Endothelial cell of umbilical vein (primary cell): ENCODE data around the gene ATP5PB. TPM values are rescaled to one million over a fixed set of nuclear protein-coding genes. Genes with fewer than 3 reads are reported as not detected.

ENCODE experiments used
- BruUV-seq: library from RNA; stranded (reverse); fragments of 400-500 nt; replicated peaks from 2 replicates; lab custom pipeline; 2021; lab: Mats Ljungman, UMichigan
- CTCF ChIA-PET: fragments of 300-600, 350-600 bp; sonication (Branson Sonifier 250); formaldehyde crosslinking; loops from one replicate; lab custom pipeline; 2021; ENCODE audit warnings: antibody characterized with exemption, inconsistent platforms; lab: Charles Lee
- POLR2A ChIA-PET: fragments of 300-600, 350-600 bp; sonication (Branson Sonifier 250); formaldehyde crosslinking; loops from one replicate; lab custom pipeline; 2021; ENCODE audit warnings: antibody characterized with exemption, inconsistent platforms; lab: Charles Lee
- DNase-seq: peaks from one replicate; pipeline ENCODE4 v3.0.0-alpha.2; 2011; ENCODE audit warnings: low read depth, low spot score
- FAIRE-seq: peaks from 2 replicates; lab custom pipeline; 2011; peaks lifted over from hg19 to GRCh38; lab: Jason Lieb, UNC
- H2AFZ ChIP-seq: 2 replicates; pipeline ENCODE4 v1.6.0; 2012; ENCODE audit warnings: low read depth, low read length, control low read depth, inconsistent platforms
- H3K27ac ChIP-seq: 2 replicates; pipeline ENCODE4 v1.5.1; 2011; ENCODE audit warnings: low read depth, mild to moderate bottlenecking, control low read depth, low read length, moderate library complexity; ENCODE audit not compliant: insufficient read depth
- H3K27me3 ChIP-seq, 2 experiments: 2 replicates each; pipeline versions ENCODE4 v1.6.0 to v1.6.1; 2011; ENCODE audit warnings: low read length in 2 of 2, mixed read lengths in 1 of 2; ENCODE audit not compliant: control insufficient read depth in 2 of 2, insufficient read depth in 2 of 2
- H3K36me3 ChIP-seq, 2 experiments: 2 replicates in 1 of 2; 3 replicates in 1 of 2; pipeline ENCODE4 v1.5.1; 2011; ENCODE audit warnings: low read length in 2 of 2, mild to moderate bottlenecking in 1 of 2, moderate library complexity in 1 of 2; ENCODE audit not compliant: control insufficient read depth in 2 of 2, insufficient read depth in 2 of 2; ENCODE audit errors: extremely low read depth in 1 of 2
- H3K4me1 ChIP-seq: 3 replicates; pipeline ENCODE4 v1.5.1; 2011; ENCODE audit warnings: mild to moderate bottlenecking, low read length; ENCODE audit not compliant: control insufficient read depth, insufficient read depth; ENCODE audit errors: extremely low read depth
- H3K4me2 ChIP-seq: 2 replicates; pipeline ENCODE4 v1.6.1; 2011; ENCODE audit warnings: low read length, control low read depth, mixed read lengths; ENCODE audit not compliant: insufficient read depth
- H3K4me3 ChIP-seq, 3 experiments: fragments of 200-600 bp in 1 of 3; sonication (generic), shearing (Covaris generic) in 1 of 3; replicated peaks in 1 of 3; 2 replicates each; pipeline ENCODE4 v1.5.1; 2011 to 2016; ENCODE audit warnings: control low read depth in 3 of 3, low read length in 3 of 3, mild to moderate bottlenecking in 2 of 3, inconsistent platforms in 1 of 3, low read depth in 1 of 3, moderate library complexity in 1 of 3; ENCODE audit not compliant: insufficient read depth in 1 of 3
- H3K79me2 ChIP-seq: 2 replicates; pipeline ENCODE4 v1.6.0; 2012; ENCODE audit warnings: low read length, inconsistent platforms; ENCODE audit not compliant: control insufficient read depth, insufficient read depth
- H3K9ac ChIP-seq: replicated peaks from 2 replicates; pipeline ENCODE3; 2011; ENCODE audit warnings: low read length, control low read depth; ENCODE audit not compliant: insufficient read depth; ENCODE audit errors: extremely low read depth
- H3K9me1 ChIP-seq: replicated peaks from 3 replicates; pipeline ENCODE4 v1.6.0; 2011; ENCODE audit warnings: mild to moderate bottlenecking, low read length; ENCODE audit not compliant: control insufficient read depth, insufficient read depth; ENCODE audit errors: extremely low read depth
- H3K9me3 ChIP-seq: replicated peaks from 2 replicates; pipeline ENCODE4 v1.5.1; 2012; ENCODE audit warnings: low read length, inconsistent platforms; ENCODE audit not compliant: control insufficient read depth, insufficient read depth
- H4K20me1 ChIP-seq: replicated peaks from 2 replicates; pipeline ENCODE3; 2011; ENCODE audit warnings: mild to moderate bottlenecking, low read length; ENCODE audit not compliant: control insufficient read depth, insufficient read depth; ENCODE audit errors: extremely low read depth
- CTCF ChIP-seq, 2 donors: IDR thresholded peaks; 1 replicate in 1 of 2; 2 replicates in 1 of 2; pipeline ENCODE4 v1.5.1; 2011; ENCODE audit warnings: low read length in 2 of 2, mild to moderate bottlenecking in 2 of 2, moderate library complexity in 2 of 2, control low read depth in 1 of 2, inconsistent platforms in 1 of 2, low read depth in 1 of 2; ENCODE audit not compliant: insufficient read depth in 1 of 2; ENCODE audit errors: extremely low read depth in 1 of 2
- EZH2 ChIP-seq: IDR thresholded peaks from 2 replicates; pipeline ENCODE4 v1.6.1; 2012; ENCODE audit warnings: borderline replicate concordance, low read depth, mild to moderate bottlenecking, moderate library complexity, low read length, inconsistent platforms; ENCODE audit not compliant: severe bottlenecking
- FOS ChIP-seq: IDR thresholded peaks from 2 replicates; pipeline ENCODE4 v1.6.1; 2011; ENCODE audit warnings: mild to moderate bottlenecking, low read length, moderate library complexity, borderline replicate concordance; ENCODE audit not compliant: insufficient read depth
- GATA2 ChIP-seq: IDR thresholded peaks from 2 replicates; pipeline ENCODE4 v1.7.0; 2011; ENCODE audit warnings: low read depth, mild to moderate bottlenecking, moderate library complexity, mixed read lengths, low read length; ENCODE audit not compliant: insufficient read length, insufficient read depth
- JUN ChIP-seq: IDR thresholded peaks from 2 replicates; pipeline ENCODE4 v1.6.1; 2011; ENCODE audit warnings: borderline replicate concordance, low read depth; ENCODE audit not compliant: insufficient read length, insufficient read depth
- MAX ChIP-seq: IDR thresholded peaks from 2 replicates; pipeline ENCODE4 v1.6.1; 2011; ENCODE audit not compliant: insufficient read depth, insufficient read length
- MYC ChIP-seq: IDR thresholded peaks from one replicate; pipeline ENCODE4 v1.6.1; 2011; ENCODE audit warnings: mild to moderate bottlenecking, low read depth, low read length
- POLR2A ChIP-seq: IDR thresholded peaks from 2 replicates; pipeline ENCODE4 v1.6.1; 2012; ENCODE audit warnings: low read depth, mild to moderate bottlenecking, control low read depth, low read length
- POLR2AphosphoS5 ChIP-seq: IDR thresholded peaks from 2 replicates; pipeline ENCODE4 v1.6.1; 2012; ENCODE audit warnings: low read depth, mild to moderate bottlenecking, control low read depth, low read length, moderate library complexity; ENCODE audit not compliant: insufficient read depth
- dilution Hi-C: fragments of 300-500 bp; cut with MboI; formaldehyde crosslinking; loops from one replicate; pipeline ENCODE4 v1.15.0; 2019; ENCODE audit warnings: low sequenced_read_pairs; ENCODE audit not compliant: extremely low pct_ligation_motif_present
- intact Hi-C: fragments of 100-400 bp; cut with micrococcal nuclease; formaldehyde crosslinking; loops from one replicate; pipeline ENCODE4 v1.10.0; 2022
- polyA plus RNA-seq, 4 experiments: library from polyadenylated mRNA; depleted of rRNA in 3 of 4; stranded (reverse) in 3 of 4; unstranded in 1 of 4; fragments of >200 nt; gene quantifications; 2 replicates each; pipeline versions ENCODE4 v1.2.1 to v1.2.3, GENCODE V29; 2011 to 2012; ENCODE audit warnings: missing spikeins in 1 of 4
- total RNA-seq: library from RNA; stranded (reverse); gene quantifications from 2 replicates; pipeline ENCODE4 v1.2.3, GENCODE V29; 2021

ATP5PB gene
- total and polyA plus RNA-seq, 2 donors (not counting 3 experiments of a cell fraction or from before 2014, with no cell fraction given) = 231 to 244 TPM

GRCh38 chr1:111505641-111506119 lies 56.4 kb downstream of the ATP5PB start:
- no peak overlapping the region for H2AFZ ChIP-seq
- intact Hi-C loops = loop anchor here (5.0 kb wide), 1 partner anchor 1473 kb away; the partner anchor contains the start of gene STRIP1
- BruUV-seq = no TSS peak
- no peak overlapping the region for H3K9ac ChIP-seq
- H3K27ac ChIP-seq = no peak overlapping the region
- no peaks in the 10 kb centered on the region for H3K36me3 ChIP-seq
- no peaks in the 10 kb centered on the region for H3K9me1 ChIP-seq
- H4K20me1 ChIP-seq = no peaks in the 10 kb centered on the region
- H3K4me1 ChIP-seq = peaks cover 15% of the 10 kb centered on the region
- DNase-seq = no peak
- no peaks in the 10 kb centered on the region for H3K79me2 ChIP-seq
- no peaks in the 10 kb centered on the region for H3K9me3 ChIP-seq
- ChIA-PET POLR2A (no interaction called here), CTCF (no interaction called here)
- TF ChIP-seq FOS (no peak), CTCF (IDR thresholded peaks at IDR 0.05; ENCODE audit: extremely low read depth in 1 of 2, insufficient read depth in 1 of 2, low read depth in 1 of 2, low read length in 2 of 2) (no peak), JUN (no peak), POLR2A (no peak), EZH2 (no peak), POLR2AphosphoS5 (no peak), MAX (no peak), GATA2 (no peak), MYC (no peak)
- H3K4me3 ChIP-seq = no peak overlapping the region
- H3K4me2 ChIP-seq = no peak overlapping the region
- H3K27me3 ChIP-seq = peaks cover 2 to 4% of the 10 kb centered on the region in 2 experiments
- FAIRE-seq = no peak
- dilution Hi-C loops = no loop called here
